Stomach smooth muscle (tissue), 2 donors: ENCODE data around the gene EXOSC1.

Experiments used
- H3K27ac ChIP-seq: one replicate; pipeline ENCODE4 v1.7.0; 2013; ENCODE audit warnings: mild to moderate bottlenecking, low read length, inconsistent platforms
- H3K27me3 ChIP-seq, 2 donors: one replicate each; pipeline ENCODE4 v1.7.0; 2013; ENCODE audit warnings: low read length in 2 of 2; ENCODE audit not compliant: insufficient read depth in 2 of 2, control insufficient read depth in 1 of 2
- H3K36me3 ChIP-seq, 2 donors: one replicate each; pipeline ENCODE4 v1.7.0; 2013; ENCODE audit warnings: low read length in 2 of 2; ENCODE audit not compliant: control insufficient read depth in 2 of 2, insufficient read depth in 2 of 2
- H3K4me1 ChIP-seq: one replicate; pipeline ENCODE4 v1.7.0; 2013; ENCODE audit warnings: low read length; ENCODE audit not compliant: control insufficient read depth, insufficient read depth
- H3K4me3 ChIP-seq, 2 donors: one replicate each; pipeline ENCODE4 v1.7.0; 2013; ENCODE audit warnings: low read length in 2 of 2
- H3K9ac ChIP-seq, 2 donors: one replicate each; pipeline ENCODE4 v1.7.0; 2013; ENCODE audit warnings: low read length in 2 of 2, mild to moderate bottlenecking in 1 of 2
- H3K9me3 ChIP-seq, 2 donors: one replicate each; pipeline ENCODE4 v1.7.0; 2013; ENCODE audit warnings: low read length in 2 of 2; ENCODE audit not compliant: control insufficient read depth in 2 of 2
- donor health status: healthy.
- donor health status: Pancreatic carcinoma.

The EXOSC1 gene

GRCh38 chr10:97445722-97446639 lies at the start of gene EXOSC1, which contains the start of gene ZDHHC16:
Gene EXOSC1 (minus strand): TSS chr10:97446006. CDS start chr10:97445985, 21 bp downstream.
Gene ZDHHC16 (plus strand): TSS chr10:97446175. CDS start chr10:97451676, 5,501 bp downstream.
- H3K27ac ChIP-seq: peak within 1 kb of the TSS; percentile 31
- peaks cover 3 to 13% of the 10 kb centered on the region in 2 donors for H3K36me3 ChIP-seq
- peaks cover 23% of the 10 kb centered on the region for H3K4me1 ChIP-seq
- H3K27me3 ChIP-seq: no peaks in the 10 kb centered on the region
- H3K9ac ChIP-seq: peak within 1 kb of the TSS; percentile 78 to 79
- H3K9me3 ChIP-seq: no peaks in the 10 kb centered on the region
- H3K4me3 ChIP-seq: peak within 1 kb of the TSS; percentile 88 to 97

- Histone ChIP-seq H3K27ac (no peak overlapping the region), H3K4me3 (peak overlapping the region in 1 of 2 donors; percentile 9), H3K27me3 (no peaks in the 10 kb centered on the region), H3K9ac (no peak overlapping the region), H3K4me1 (peaks cover 26% of the 10 kb centered on the region), H3K36me3 (no peaks in the 10 kb centered on the region), H3K9me3 (no peaks in the 10 kb centered on the region)
Measured at GRCh38 chr10:97494863-97495506, 49.2 kb upstream of the EXOSC1 start.

GRCh38 chr10:97494151-97494550 lies 48.3 kb upstream of the EXOSC1 start:
- no peak overlapping the region for H3K27ac ChIP-seq
- no peaks in the 10 kb centered on the region for H3K36me3 ChIP-seq
- H3K4me3 ChIP-seq: no peak overlapping the region
- no peak overlapping the region for H3K9ac ChIP-seq
- no peaks in the 10 kb centered on the region for H3K9me3 ChIP-seq
- H3K4me1 ChIP-seq: peaks cover 22% of the 10 kb centered on the region
- H3K27me3 ChIP-seq: no peaks in the 10 kb centered on the region

GRCh38 chr10:97490592-97490991 lies 44.8 kb upstream of the EXOSC1 start:
- peak overlapping the region in 1 of 2 donors; percentile 35 for H3K4me3 ChIP-seq
- peak overlapping the region; percentile 7 to 29 for H3K9ac ChIP-seq
- H3K9me3 ChIP-seq: no peaks in the 10 kb centered on the region
- peaks cover 18% of the 10 kb centered on the region for H3K4me1 ChIP-seq
- no peaks in the 10 kb centered on the region for H3K27me3 ChIP-seq
- H3K36me3 ChIP-seq: no peaks in the 10 kb centered on the region
- peak overlapping the region; percentile 64 for H3K27ac ChIP-seq

GRCh38 chr10:97485647-97486281 lies 40.0 kb upstream of the EXOSC1 start:
- H3K9ac ChIP-seq: no peak overlapping the region
- H3K9me3 ChIP-seq: no peaks in the 10 kb centered on the region
- H3K4me1 ChIP-seq: peaks cover 10% of the 10 kb centered on the region

GRCh38 chr10:97483921-97484320 lies 38.1 kb upstream of the EXOSC1 start:
- H3K4me3 ChIP-seq: no peak overlapping the region
- H3K9ac ChIP-seq: no peak overlapping the region
- no peaks in the 10 kb centered on the region for H3K27me3 ChIP-seq
- H3K4me1 ChIP-seq: peaks cover 7% of the 10 kb centered on the region
- H3K36me3 ChIP-seq: peaks cover 13 to 27% of the 10 kb centered on the region in 2 donors
- no peaks in the 10 kb centered on the region for H3K9me3 ChIP-seq
- peak overlapping the region; percentile 6 for H3K27ac ChIP-seq

More at GRCh38 chr10:97485647-97486281, 40.0 kb upstream of the EXOSC1 start:
- Histone ChIP-seq H3K4me3 (no peak overlapping the region), H3K27ac (no peak overlapping the region), H3K27me3 (no peaks in the 10 kb centered on the region), H3K36me3 (peaks cover 9 to 12% of the 10 kb centered on the region in 2 donors)

GRCh38 chr10:97483506-97483905 lies 37.7 kb upstream of the EXOSC1 start:
- Histone ChIP-seq H3K9ac (no peak overlapping the region), H3K27me3 (no peaks in the 10 kb centered on the region), H3K4me1 (peaks cover 7% of the 10 kb centered on the region), H3K27ac (peak overlapping the region; percentile 6), H3K36me3 (peaks cover 16 to 29% of the 10 kb centered on the region in 2 donors), H3K9me3 (no peaks in the 10 kb centered on the region), H3K4me3 (no peak overlapping the region)

GRCh38 chr10:97482381-97482780 lies 36.6 kb upstream of the EXOSC1 start:
- no peak overlapping the region for H3K4me3 ChIP-seq
- peaks cover 27 to 39% of the 10 kb centered on the region in 2 donors for H3K36me3 ChIP-seq
- H3K9ac ChIP-seq: no peak overlapping the region
- H3K27ac ChIP-seq: no peak overlapping the region
- H3K9me3 ChIP-seq: no peaks in the 10 kb centered on the region
- H3K27me3 ChIP-seq: no peaks in the 10 kb centered on the region
- H3K4me1 ChIP-seq: peaks cover 7% of the 10 kb centered on the region

- H3K9ac ChIP-seq: no peak overlapping the region
- no peak overlapping the region for H3K27ac ChIP-seq
- H3K27me3 ChIP-seq: no peaks in the 10 kb centered on the region
- no peaks in the 10 kb centered on the region for H3K9me3 ChIP-seq
- H3K4me1 ChIP-seq: peaks cover 7% of the 10 kb centered on the region
- peaks cover 39 to 49% of the 10 kb centered on the region in 2 donors for H3K36me3 ChIP-seq
- H3K4me3 ChIP-seq: no peak overlapping the region
Measured at GRCh38 chr10:97481071-97481470, 35.3 kb upstream of the EXOSC1 start.

GRCh38 chr10:97479939-97480338 lies 34.1 kb upstream of the EXOSC1 start:
- Histone ChIP-seq H3K4me3 (no peak overlapping the region), H3K4me1 (peaks cover 7% of the 10 kb centered on the region), H3K27ac (no peak overlapping the region), H3K9ac (no peak overlapping the region), H3K9me3 (no peaks in the 10 kb centered on the region), H3K27me3 (no peaks in the 10 kb centered on the region), H3K36me3 (peaks cover 46 to 53% of the 10 kb centered on the region in 2 donors)
